ENCODE measurements around the gene ARID3A. TPM values are rescaled to one million over a fixed set of nuclear protein-coding genes. Genes with fewer than 3 reads are reported as not detected.

Gene ARID3A
- total and polyA plus RNA-seq, 2 of the 13 experiments (the other 11 are each of a cell fraction or from before 2014, with no cell fraction given) = 71.3 to 77.9 TPM

DNA sequence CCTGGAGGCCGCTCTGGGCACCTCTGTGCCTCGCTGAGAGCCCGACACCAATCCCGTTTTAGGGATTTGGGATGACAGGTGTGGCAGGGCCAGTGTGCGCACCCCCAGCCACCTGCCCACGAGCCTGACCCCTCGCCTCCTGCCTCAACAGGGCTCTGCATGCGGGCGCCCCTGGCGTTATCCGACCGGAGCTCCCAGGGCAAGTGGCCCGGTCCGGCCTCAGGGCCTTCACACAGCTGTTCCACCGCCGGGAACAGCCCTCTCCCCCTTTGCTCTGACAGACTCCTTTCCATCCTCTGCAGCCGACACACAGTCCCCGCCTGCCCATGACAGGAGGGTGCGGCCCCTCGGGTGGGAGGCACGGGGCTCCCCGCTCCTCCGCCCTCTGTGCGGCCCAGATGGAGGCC lies 51.2 kb downstream of the ARID3A start (continued):
- TF ChIP-seq, protein P1, sequence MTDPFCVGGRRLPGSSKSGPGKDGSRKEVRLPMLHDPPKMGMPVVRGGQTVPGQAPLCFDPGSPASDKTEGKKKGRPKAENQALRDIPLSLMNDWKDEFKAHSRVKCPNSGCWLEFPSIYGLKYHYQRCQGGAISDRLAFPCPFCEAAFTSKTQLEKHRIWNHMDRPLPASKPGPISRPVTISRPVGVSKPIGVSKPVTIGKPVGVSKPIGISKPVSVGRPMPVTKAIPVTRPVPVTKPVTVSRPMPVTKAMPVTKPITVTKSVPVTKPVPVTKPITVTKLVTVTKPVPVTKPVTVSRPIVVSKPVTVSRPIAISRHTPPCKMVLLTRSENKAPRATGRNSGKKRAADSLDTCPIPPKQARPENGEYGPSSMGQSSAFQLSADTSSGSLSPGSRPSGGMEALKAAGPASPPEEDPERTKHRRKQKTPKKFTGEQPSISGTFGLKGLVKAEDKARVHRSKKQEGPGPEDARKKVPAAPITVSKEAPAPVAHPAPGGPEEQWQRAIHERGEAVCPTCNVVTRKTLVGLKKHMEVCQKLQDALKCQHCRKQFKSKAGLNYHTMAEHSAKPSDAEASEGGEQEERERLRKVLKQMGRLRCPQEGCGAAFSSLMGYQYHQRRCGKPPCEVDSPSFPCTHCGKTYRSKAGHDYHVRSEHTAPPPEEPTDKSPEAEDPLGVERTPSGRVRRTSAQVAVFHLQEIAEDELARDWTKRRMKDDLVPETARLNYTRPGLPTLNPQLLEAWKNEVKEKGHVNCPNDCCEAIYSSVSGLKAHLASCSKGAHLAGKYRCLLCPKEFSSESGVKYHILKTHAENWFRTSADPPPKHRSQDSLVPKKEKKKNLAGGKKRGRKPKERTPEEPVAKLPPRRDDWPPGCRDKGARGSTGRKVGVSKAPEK (CRISPR knock-in tag; IDR thresholded peaks at IDR 0.05; ENCODE audit: borderline replicate concordance) = no peak
- TF ChIP-seq ZFP41 (CRISPR knock-in tag; IDR thresholded peaks at IDR 0.05; ENCODE audit: borderline replicate concordance) = no peak
- no peak for TF ChIP-seq ETV5 (CRISPR knock-in tag; IDR thresholded peaks at IDR 0.05; ENCODE audit: borderline replicate concordance)
- no peak for TF ChIP-seq JUNB (CRISPR knock-in tag; IDR thresholded peaks at IDR 0.05; ENCODE audit: borderline replicate concordance)
- TF ChIP-seq, protein P2, sequence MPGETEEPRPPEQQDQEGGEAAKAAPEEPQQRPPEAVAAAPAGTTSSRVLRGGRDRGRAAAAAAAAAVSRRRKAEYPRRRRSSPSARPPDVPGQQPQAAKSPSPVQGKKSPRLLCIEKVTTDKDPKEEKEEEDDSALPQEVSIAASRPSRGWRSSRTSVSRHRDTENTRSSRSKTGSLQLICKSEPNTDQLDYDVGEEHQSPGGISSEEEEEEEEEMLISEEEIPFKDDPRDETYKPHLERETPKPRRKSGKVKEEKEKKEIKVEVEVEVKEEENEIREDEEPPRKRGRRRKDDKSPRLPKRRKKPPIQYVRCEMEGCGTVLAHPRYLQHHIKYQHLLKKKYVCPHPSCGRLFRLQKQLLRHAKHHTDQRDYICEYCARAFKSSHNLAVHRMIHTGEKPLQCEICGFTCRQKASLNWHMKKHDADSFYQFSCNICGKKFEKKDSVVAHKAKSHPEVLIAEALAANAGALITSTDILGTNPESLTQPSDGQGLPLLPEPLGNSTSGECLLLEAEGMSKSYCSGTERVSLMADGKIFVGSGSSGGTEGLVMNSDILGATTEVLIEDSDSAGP (CRISPR knock-in tag; IDR thresholded peaks at IDR 0.05; ENCODE audit: borderline replicate concordance) = 0 out of 2 replicates have a peak, but pooled peaks have one; percentile 3
- TF ChIP-seq EEA1 (CRISPR knock-in tag; IDR thresholded peaks at IDR 0.05; ENCODE audit: borderline replicate concordance) = no peak
- TF ChIP-seq ZC3H13 (CRISPR knock-in tag; IDR thresholded peaks at IDR 0.05) = 0 out of 2 replicates have a peak, but pooled peaks have one; percentile 23
- no peak for TF ChIP-seq ZFP90 (CRISPR knock-in tag; IDR thresholded peaks at IDR 0.05; ENCODE audit: borderline replicate concordance)
- TF ChIP-seq, protein P3, sequence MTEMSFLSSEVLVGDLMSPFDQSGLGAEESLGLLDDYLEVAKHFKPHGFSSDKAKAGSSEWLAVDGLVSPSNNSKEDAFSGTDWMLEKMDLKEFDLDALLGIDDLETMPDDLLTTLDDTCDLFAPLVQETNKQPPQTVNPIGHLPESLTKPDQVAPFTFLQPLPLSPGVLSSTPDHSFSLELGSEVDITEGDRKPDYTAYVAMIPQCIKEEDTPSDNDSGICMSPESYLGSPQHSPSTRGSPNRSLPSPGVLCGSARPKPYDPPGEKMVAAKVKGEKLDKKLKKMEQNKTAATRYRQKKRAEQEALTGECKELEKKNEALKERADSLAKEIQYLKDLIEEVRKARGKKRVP (CRISPR knock-in tag; IDR thresholded peaks at IDR 0.05) = no peak
- no peak for TF ChIP-seq RNF2 (conservative IDR thresholded peaks at IDR 0.05; ENCODE audit: low read depth)
- TF ChIP-seq RBFOX2 (IDR thresholded peaks at IDR 0.05; ENCODE audit: low read depth, low read length) = peak; percentile 50
- no peak for TF ChIP-seq ZNF816 (CRISPR knock-in tag; IDR thresholded peaks at IDR 0.05; ENCODE audit: borderline replicate concordance)
- TF ChIP-seq ZNF770 (CRISPR knock-in tag; IDR thresholded peaks at IDR 0.05) = no peak
- no peak for TF ChIP-seq DMAP1 (CRISPR knock-in tag; IDR thresholded peaks at IDR 0.05)
- TF ChIP-seq PCBP1 (IDR thresholded peaks at IDR 0.05; ENCODE audit: borderline replicate concordance, low read depth, low read length) = 0 out of 2 replicates have a peak, but pooled peaks have one; percentile 30
- TF ChIP-seq ZNF468 (CRISPR knock-in tag; IDR thresholded peaks at IDR 0.05) = no peak
- no peak for TF ChIP-seq RORA (CRISPR knock-in tag; IDR thresholded peaks at IDR 0.05)
- TF ChIP-seq MAZ (IDR thresholded peaks at IDR 0.05; ENCODE audit: borderline replicate concordance, low read depth, low read length) = no peak
- 0 out of 2 replicates have a peak, but pooled peaks have one; percentile 21 for TF ChIP-seq MAZ (CRISPR knock-in tag; IDR thresholded peaks at IDR 0.05; ENCODE audit: low read depth)
- no peak for TF ChIP-seq ZNF850 (CRISPR knock-in tag; conservative IDR thresholded peaks at IDR 0.05)
- TF ChIP-seq AGO1 (IDR thresholded peaks at IDR 0.05; ENCODE audit: low read depth, low read length, poor library complexity, severe bottlenecking) = peak; percentile 99
- no peak for TF ChIP-seq ZNF562 (CRISPR knock-in tag; IDR thresholded peaks at IDR 0.05; ENCODE audit: borderline replicate concordance)
- no peak for TF ChIP-seq SP1 (IDR thresholded peaks at IDR 0.05)
- no peak for TF ChIP-seq SP1 (CRISPR knock-in tag; IDR thresholded peaks at IDR 0.05)

All from HepG2 (cell line).